GM18505 (cell line): ENCODE measurements around the gene PLPP7.
"Not testable (repeated sequence)": the region's sequence is repeated elsewhere in the genome, so short reads cannot be mapped to it uniquely, and the experiment has no call there.

ENCODE experiments used
- ATAC-seq: cut with Tn5 transposase; IDR thresholded peaks from one replicate; pipeline ENCODE4 v1.9.1; 2021; ENCODE audit not compliant: unreplicated experiment
- POLR2A ChIP-seq: IDR thresholded peaks from 4 replicates; pipeline ENCODE4 v1.6.1; 2011; ENCODE audit warnings: borderline replicate concordance; ENCODE audit not compliant: insufficient read depth, insufficient read length; ENCODE audit errors: extremely low read depth

PLPP7 gene

DNA sequence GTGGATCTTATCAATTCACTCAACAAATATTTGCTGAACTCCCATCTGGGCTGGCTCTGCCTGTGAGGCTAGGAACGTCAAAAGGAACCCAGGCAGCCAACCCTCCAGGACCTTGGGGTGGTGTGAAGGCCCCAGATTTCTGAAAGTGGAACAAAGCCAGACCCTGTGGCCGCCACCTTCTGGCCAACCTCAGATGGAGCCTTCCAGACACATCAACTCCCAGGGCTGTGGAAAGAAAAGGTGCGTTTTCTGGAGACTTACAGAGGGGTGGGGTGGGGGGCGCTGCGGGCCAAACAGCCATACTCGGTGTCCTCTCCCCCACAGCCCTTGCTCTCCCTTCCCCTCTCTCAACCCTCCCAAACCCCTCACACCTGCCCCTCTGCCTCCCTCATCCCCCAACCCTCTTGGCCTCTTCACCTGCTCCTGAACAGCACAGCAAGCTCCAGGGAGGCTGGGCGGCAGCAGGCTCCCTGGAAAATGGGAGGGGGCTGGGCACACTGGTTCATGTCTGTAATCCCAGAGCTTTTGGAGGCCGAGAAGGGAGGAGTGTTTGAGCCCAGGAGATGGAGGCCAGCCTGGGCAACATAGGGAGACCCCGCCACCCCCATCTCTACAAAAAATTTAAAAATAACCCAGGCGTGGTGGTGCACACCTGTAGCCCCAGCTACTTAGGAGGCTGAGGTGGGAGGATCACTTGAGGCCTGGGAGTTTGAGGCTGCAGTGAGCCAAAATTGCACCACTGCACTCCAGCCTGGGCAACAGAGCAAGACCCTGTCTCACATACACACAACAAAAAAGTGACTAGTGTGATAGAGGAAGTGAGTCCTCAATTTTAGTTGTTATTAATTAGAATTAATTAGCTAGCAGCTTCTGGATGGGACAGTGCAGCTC lies 59.4 kb downstream of the PLPP7 start:
- TF ChIP-seq POLR2A = no peak
- ATAC-seq = no peak

DNA sequence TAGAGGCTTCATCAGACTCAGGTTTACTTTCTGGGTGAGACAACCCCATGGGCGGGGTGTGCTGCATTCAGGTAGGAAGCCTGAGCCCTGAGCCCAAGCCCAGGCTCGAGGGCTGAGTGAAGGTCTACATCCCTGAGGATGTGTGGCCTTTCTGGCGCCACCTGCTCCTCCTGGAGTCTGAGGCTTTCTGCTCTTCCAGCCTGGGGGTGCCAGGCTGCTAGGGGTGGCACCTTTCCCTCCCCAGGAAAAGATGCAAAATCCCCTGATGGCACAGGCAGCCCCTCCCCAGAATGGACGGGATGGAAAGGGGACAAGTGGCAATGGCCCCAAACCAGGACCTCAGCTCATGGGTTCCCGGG lies 60.0 kb downstream of the PLPP7 start:
- TF ChIP-seq POLR2A = no peak
- ATAC-seq = no peak

DNA sequence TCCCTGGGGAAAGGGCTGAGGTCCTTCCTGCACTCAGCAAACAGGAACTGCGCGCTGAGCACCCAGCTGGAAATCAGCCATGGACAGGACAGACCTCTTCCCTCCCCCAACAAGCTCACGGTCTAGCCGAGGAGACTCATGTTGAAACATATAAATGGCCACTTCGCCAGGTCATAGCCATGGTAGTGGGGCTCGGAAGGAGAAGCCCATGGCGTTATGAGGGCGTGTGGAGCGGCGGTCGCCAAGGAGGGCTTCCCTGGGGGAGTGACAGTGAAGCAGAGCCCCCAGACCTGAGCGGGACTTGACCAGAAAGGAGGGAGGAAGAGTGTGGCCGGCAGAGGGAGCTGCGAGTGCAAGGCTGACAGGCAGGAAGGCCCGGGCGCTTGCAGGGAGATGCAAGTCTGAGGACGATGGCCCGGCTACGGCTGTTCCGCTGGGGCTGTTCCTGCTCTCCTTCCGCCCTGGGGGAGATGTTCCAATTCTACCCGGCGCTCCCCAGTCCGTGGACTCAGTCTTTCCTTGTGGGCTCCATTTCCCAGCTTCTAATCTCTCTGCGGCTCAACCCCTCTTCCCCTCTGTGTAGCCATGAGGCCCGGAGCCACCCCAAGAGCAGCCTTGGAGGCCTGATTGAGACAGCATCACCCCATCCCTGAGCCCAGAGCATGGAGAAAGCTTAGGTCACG lies 60.5 kb downstream of the PLPP7 start:
- TF ChIP-seq POLR2A = no peak
- no peak for ATAC-seq

DNA sequence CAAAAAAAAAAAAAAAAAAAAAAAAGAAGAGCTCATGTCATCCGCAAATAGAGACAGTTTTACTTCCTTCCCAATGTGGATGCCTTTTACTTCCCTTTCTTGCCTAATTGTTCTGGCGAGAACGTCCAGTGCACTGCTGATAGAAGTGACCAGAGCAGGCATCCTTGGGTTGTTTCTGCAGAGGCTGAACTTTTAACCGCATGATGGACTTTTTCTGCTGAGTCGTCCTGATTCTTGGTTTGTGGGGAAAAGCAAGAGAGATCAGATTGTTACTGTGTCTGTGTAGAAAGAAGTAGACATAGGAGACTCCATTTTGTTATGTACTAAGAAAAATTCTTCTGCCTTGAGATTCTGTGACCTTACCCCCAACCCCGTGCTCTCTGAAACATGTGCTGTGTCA lies 67.0 kb downstream of the PLPP7 start:
- not testable (repeated sequence) for ATAC-seq

DNA sequence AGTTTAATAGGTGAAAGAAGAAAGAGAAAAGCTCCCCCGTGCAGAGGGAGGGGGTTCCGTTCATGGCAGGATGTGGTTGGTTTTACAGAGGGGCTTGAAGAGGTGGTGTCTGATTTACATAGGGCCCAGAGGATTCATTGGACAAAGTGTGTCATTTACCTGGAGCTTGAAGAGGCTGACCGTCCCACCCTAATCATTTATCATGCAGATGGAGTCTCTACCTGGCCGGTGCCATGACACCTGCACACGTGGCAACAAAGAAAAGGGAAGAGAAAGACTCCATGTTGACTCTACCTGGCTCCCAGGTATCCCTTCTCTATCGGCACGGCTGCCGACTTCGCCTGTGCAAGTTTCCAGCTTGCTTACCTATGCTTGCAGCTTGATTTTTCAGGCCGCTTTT lies 69.0 kb downstream of the PLPP7 start:
- ATAC-seq = no peak
- no peak for TF ChIP-seq POLR2A
